Tibial nerve (tissue), 3 donors: ENCODE measurements around the gene TLNRD1.

Source experiments
- POLR2A ChIP-seq, 2 donors: fragments of 450-650 bp; IDR thresholded peaks; one replicate each; pipeline ENCODE4 v1.6.1; 2017; ENCODE audit warnings: antibody characterized with exemption in 2 of 2, mild to moderate bottlenecking in 2 of 2, moderate library complexity in 2 of 2
- TF ChIP-seq, protein P1 (sequence below), 5 experiments: fragments of 200-600 bp in 3 of 5; fragments of 450-650 bp in 2 of 5; sonication (generic) in 3 of 5; IDR thresholded peaks; one replicate each; pipeline ENCODE4 v1.5.1; 2016 to 2019; ENCODE audit warnings: antibody characterized with exemption in 5 of 5, mild to moderate bottlenecking in 3 of 5, moderate library complexity in 2 of 5

GRCh38 chr15:80985981-80986380 is 14.7 kb upstream of the TLNRD1 start:
- TF ChIP-seq, protein P1, sequence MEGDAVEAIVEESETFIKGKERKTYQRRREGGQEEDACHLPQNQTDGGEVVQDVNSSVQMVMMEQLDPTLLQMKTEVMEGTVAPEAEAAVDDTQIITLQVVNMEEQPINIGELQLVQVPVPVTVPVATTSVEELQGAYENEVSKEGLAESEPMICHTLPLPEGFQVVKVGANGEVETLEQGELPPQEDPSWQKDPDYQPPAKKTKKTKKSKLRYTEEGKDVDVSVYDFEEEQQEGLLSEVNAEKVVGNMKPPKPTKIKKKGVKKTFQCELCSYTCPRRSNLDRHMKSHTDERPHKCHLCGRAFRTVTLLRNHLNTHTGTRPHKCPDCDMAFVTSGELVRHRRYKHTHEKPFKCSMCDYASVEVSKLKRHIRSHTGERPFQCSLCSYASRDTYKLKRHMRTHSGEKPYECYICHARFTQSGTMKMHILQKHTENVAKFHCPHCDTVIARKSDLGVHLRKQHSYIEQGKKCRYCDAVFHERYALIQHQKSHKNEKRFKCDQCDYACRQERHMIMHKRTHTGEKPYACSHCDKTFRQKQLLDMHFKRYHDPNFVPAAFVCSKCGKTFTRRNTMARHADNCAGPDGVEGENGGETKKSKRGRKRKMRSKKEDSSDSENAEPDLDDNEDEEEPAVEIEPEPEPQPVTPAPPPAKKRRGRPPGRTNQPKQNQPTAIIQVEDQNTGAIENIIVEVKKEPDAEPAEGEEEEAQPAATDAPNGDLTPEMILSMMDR (IDR thresholded peaks at IDR 0.05), result no peak
- TF ChIP-seq POLR2A (IDR thresholded peaks at IDR 0.05), result no peak
